Measurements from ENCODE around the gene KIAA0513.

Gene KIAA0513

GRCh38 chr16:85017633-85018032, 10.0 kb upstream of the KIAA0513 start:
- Histone ChIP-seq H3K9ac (ENCODE audit: low read depth, low read length, poor library complexity, severe bottlenecking) (no peak overlapping the region), H4K20me1 (ENCODE audit: insufficient read depth, low read length, poor library complexity, severe bottlenecking) (no peaks in the 10 kb centered on the region), H2AFZ (ENCODE audit: low read length) (no peak overlapping the region), H3K9me2 (replicated peaks; ENCODE audit: low read depth, low read length) (no peaks in the 10 kb centered on the region), H3K79me2 (ENCODE audit: insufficient read depth, low read length) (no peaks in the 10 kb centered on the region), H3K9me3 (ENCODE audit: insufficient read depth, low read depth, low read length) (no peaks in the 10 kb centered on the region), H3K36me3 (ENCODE audit: insufficient read depth, low read length) (no peaks in the 10 kb centered on the region), H3K27me3 (ENCODE audit: insufficient read depth, low read length, poor library complexity, severe bottlenecking) (no peaks in the 10 kb centered on the region), H3K4me3 (ENCODE audit: low read length, poor library complexity, severe bottlenecking) (no peak overlapping the region), H3K4me2 (ENCODE audit: low read depth, low read length, poor library complexity, severe bottlenecking) (no peak overlapping the region), H3F3A (ENCODE audit: low read depth) (peaks cover 8% of the 10 kb centered on the region; the same call in 1 of the 2 replicates), H3K4me1 (ENCODE audit: insufficient read depth, low read length, poor library complexity, severe bottlenecking) (peaks cover 9% of the 10 kb centered on the region)
- TF ChIP-seq CTCF (conservative IDR thresholded peaks at IDR 0.05; ENCODE audit: low read length): no peak
- TF ChIP-seq EZH2phosphoT487 (IDR thresholded peaks at IDR 0.05; ENCODE audit: borderline replicate concordance): no peak

DNA sequence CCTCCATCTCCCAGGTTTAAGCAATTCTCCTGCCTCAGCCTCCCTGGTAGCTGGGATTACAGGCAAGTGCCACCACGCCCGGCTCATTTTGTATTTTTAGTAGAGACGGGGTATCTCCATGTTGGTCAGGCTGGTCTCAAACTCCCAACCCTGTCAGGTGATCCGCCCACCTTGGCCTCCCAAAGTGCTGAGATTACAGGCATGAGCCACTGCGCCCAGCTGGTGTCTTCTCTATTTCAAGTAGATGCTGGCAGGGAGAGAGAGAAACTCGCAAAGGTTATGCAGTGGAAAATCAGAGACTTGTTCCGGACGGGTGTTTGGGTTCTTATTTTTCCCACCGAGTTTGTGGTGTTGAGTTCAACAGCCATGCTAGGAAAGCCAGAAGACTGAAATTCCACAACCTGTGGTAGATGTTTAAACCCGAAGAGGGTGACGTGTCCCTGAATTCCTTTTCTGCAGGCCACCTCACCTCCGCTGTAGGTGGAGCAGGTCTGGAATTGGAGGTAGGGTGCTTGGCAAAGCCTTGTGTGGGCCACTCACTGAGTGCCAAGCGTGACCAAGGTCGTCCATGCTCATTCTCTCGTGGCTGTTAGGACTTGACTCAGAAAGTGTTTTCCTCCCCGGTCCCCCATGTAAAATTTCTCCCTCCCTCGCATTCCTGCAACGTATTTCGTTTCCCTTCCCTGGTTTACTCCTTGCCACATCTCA, 8.9 kb upstream of the KIAA0513 start:
- TF ChIP-seq CTCF (conservative IDR thresholded peaks at IDR 0.05; ENCODE audit: low read length) (no peak), EZH2phosphoT487 (IDR thresholded peaks at IDR 0.05; ENCODE audit: borderline replicate concordance) (no peak)
- no peak overlapping the region for H3K9ac ChIP-seq (ENCODE audit: low read depth, low read length, poor library complexity, severe bottlenecking)
- H3K9me2 ChIP-seq (replicated peaks; ENCODE audit: low read depth, low read length): no peaks in the 10 kb centered on the region
- no peaks in the 10 kb centered on the region for H3K36me3 ChIP-seq (ENCODE audit: insufficient read depth, low read length)
- H3K4me3 ChIP-seq (ENCODE audit: low read length, poor library complexity, severe bottlenecking): no peak overlapping the region
- H3K4me2 ChIP-seq (ENCODE audit: low read depth, low read length, poor library complexity, severe bottlenecking): no peak overlapping the region
- H3K27me3 ChIP-seq (ENCODE audit: insufficient read depth, low read length, poor library complexity, severe bottlenecking): no peaks in the 10 kb centered on the region
- no peak overlapping the region for H2AFZ ChIP-seq (ENCODE audit: low read length)
- H4K20me1 ChIP-seq (ENCODE audit: insufficient read depth, low read length, poor library complexity, severe bottlenecking): no peaks in the 10 kb centered on the region
- H3K9me3 ChIP-seq (ENCODE audit: insufficient read depth, low read depth, low read length): no peaks in the 10 kb centered on the region
- peaks cover 9% of the 10 kb centered on the region for H3K4me1 ChIP-seq (ENCODE audit: insufficient read depth, low read length, poor library complexity, severe bottlenecking)
- H3K79me2 ChIP-seq (ENCODE audit: insufficient read depth, low read length): no peaks in the 10 kb centered on the region
- peaks cover 8% of the 10 kb centered on the region; the same call in 1 of the 2 replicates for H3F3A ChIP-seq (ENCODE audit: low read depth)

- H2AFZ ChIP-seq (ENCODE audit: low read length): no peak overlapping the region
- no peak overlapping the region for H3K9ac ChIP-seq (ENCODE audit: low read depth, low read length, poor library complexity, severe bottlenecking)
- H3K4me1 ChIP-seq (ENCODE audit: insufficient read depth, low read length, poor library complexity, severe bottlenecking): peaks cover 9% of the 10 kb centered on the region
- no peak overlapping the region for H3K4me2 ChIP-seq (ENCODE audit: low read depth, low read length, poor library complexity, severe bottlenecking)
- no peaks in the 10 kb centered on the region for H4K20me1 ChIP-seq (ENCODE audit: insufficient read depth, low read length, poor library complexity, severe bottlenecking)
- no peaks in the 10 kb centered on the region for H3K27me3 ChIP-seq (ENCODE audit: insufficient read depth, low read length, poor library complexity, severe bottlenecking)
- H3F3A ChIP-seq (ENCODE audit: low read depth): peaks cover 8% of the 10 kb centered on the region; the same call in 1 of the 2 replicates
- no peaks in the 10 kb centered on the region for H3K36me3 ChIP-seq (ENCODE audit: insufficient read depth, low read length)
- H3K4me3 ChIP-seq (ENCODE audit: low read length, poor library complexity, severe bottlenecking): no peak overlapping the region
- H3K9me2 ChIP-seq (replicated peaks; ENCODE audit: low read depth, low read length): no peaks in the 10 kb centered on the region
- no peaks in the 10 kb centered on the region for H3K79me2 ChIP-seq (ENCODE audit: insufficient read depth, low read length)
- H3K9me3 ChIP-seq (ENCODE audit: insufficient read depth, low read depth, low read length): no peaks in the 10 kb centered on the region
- no peak for TF ChIP-seq CTCF (conservative IDR thresholded peaks at IDR 0.05; ENCODE audit: low read length)
- no peak for TF ChIP-seq EZH2phosphoT487 (IDR thresholded peaks at IDR 0.05; ENCODE audit: borderline replicate concordance)
Measured at GRCh38 chr16:85019659-85020245, 7.8 kb upstream of the KIAA0513 start.
